ENCODE measurements around the gene SEMA4D.

Gene SEMA4D

DNA sequence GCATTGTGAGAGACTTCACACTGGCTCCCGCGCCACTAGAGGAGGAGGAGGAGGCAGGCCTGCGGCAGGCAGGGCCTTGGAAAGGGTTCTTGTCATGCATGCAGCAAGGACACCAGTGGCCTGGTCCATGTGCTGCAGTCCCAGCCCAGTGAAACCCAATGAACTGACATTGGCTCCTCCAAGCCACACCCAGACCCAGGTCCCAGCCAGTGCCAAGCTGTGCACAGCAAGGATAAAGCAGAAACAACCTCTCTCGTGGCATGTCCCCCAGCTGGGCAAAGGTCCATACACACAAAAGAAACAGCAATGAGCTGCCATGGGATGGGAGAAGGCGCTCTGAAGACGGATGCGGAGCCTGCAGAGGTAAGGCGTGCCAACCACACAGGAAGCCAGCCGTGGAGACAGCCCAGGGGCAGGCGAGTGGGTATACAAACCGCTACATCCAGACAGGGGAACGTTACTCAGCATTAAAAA is 89.2 kb downstream of the SEMA4D start:
- DNase-seq = peak; percentile 70

DNA sequence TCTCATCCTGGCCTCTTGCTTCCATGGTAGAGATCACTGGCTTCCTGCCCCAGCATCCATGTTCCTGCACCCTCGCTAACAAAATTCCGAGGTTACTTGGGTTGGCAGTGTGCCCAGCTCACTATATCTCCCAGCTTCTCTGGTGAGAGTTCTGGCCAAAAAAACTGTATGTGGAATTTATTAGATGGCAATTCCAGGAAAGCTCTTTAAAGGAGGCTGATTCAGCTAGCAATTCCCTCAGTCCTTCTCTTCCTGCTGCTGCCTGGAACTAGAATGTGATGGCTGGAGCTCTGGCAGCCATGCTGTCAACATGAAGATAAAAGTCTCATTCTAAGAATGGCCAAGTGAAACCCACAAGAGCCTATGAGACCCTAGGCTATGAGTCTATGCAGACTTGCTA is 90.8 kb downstream of the SEMA4D start:
- no peak for DNase-seq

DNA sequence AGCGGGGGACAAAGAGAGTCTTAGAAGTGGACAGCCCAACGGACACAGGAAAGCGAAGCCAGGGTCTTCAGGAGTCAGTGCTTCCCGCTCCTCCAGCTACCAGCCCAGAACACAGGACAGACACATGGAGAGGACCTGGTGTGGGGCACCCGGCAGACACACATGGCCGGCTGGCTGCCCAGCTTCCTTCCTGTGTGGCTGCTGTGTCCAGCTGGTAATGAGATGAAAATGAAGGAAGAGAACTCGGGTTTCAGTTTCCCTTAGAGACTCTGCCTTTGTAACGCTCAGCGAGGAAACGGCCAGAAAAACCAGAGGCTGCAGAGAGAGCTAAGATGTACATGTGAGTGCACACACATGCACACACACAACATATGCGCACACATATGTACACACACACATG is 92.1 kb downstream of the SEMA4D start:
- DNase-seq = peak; percentile 7

DNA sequence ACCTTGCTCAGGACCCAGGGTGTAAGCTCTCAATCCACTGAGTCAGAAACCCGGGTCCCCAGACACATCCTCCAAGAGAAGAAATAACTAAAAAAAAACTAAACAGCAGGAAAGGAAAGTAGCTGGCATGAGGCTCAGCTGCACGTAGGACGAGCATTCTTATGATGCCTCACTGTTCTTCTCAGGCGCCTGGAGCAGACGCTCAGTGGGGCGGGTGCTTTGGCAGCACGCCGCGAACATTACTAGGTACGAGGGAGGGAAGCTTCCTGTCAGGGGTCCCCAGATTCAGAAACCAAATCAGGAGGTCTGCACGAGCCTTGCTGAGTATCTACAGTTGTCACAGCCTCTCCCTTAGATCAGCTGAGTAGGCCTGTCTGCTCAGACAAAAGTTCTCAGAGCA is 93.8 kb downstream of the SEMA4D start:
- no peak for DNase-seq

DNA sequence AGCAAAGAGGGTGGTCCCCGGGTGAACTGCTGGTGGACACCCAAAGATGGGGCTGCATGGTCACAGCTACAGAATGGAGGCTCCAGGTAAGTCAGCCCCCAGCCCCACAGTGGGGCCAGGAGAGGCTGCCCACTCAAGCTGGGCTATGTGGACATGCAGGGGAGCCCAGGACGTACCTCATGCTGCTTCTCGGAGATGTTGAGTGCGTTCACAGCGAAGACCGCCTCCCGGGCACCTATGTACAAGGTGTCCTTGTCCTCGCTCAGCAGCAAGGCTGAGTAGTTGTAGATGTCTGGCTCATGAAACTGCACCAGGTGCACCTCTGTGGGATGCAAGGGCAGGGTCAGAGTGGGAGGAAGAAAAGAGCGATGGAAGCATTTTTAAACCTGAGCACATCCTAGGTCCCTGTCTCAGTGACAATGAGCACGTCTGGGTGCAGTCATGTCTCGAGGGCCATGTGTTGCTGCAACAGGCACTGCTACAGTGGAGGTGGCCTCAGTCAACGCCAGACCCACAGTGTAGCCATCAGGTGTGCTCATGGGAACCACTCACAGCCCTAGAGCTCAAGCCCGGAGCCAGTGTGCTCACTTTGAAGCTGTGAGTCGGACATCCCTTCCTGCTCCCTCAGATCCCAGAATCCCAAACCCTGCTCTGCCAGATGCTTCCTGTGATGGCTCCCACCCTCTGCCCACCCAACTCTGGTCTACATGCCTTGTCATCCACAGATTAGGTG is 95.1 kb downstream of the SEMA4D start:
- DNase-seq = no peak

DNA sequence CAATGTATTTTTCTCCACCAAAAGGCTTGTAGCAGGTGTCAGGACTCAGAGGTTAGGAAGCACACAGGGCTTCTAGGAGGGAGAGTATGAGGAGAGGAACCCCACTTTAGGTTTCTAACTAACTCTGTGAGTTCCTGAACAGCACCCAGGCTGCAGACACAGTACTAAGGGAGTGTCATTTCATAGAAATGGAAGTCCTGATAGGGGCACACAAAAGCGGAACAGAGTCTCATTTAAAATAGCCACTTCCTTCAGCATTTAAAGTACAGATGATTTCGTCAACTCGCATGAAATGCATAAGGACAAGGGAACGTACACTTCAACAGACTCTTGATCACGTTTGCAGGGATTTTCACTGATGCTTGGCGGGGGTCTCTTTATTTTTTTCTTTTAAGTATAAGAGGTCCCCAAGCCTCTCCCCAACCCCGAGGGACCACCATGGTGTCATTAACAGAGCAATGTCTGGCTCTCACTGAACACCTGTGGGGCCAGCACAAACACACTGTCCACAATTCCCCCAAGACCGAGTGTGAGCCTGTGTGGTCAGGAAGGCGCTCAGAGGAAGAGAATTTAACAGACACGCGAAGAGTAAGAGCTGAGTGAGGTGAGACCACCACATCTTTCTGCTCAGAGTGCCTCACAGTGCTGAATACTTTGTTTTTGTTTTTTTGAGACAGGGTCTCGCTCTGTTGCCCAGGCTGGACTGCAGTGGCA is 97.4 kb downstream of the SEMA4D start:
- DNase-seq = peak; percentile 87

DNA sequence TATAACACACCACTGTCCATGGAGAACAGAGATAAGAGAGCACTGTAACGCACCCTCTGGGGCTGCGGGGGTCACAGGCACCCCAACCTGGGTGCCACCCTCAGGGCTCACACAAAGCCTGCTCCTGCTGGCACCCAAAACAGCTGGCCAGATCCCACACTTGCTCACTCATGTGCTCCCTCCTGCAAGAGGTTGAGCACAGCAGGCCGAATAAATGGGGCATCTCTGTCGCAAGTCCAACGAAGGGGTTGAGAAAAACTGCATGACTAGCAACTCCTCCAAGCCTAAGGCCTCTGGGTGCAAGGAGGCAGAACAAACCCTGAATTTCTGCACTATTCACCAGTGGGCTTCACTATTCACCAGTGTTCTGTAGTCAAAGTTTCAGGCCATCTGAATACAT is 99.3 kb downstream of the SEMA4D start:
- DNase-seq = no peak

DNA sequence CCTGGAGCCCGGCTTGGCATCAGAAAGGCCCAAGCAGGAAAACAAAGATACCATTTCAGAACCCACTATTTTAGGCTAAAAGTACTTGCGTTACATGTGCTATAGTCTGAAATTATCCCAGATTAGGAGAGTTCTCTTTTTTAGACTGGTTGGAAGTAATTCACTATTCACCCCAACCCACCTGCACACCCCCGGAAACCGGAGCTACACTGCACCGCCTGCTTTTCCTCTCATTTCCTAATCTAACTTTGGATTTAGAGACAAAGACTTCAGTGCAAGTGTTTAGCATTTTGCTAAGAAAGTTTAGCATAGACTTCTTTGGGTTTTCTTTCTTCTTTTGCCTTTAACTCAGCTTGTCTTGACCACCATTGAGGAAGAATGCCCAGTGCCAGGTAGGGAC is 100.4 kb downstream of the SEMA4D start:
- no peak for DNase-seq

DNA sequence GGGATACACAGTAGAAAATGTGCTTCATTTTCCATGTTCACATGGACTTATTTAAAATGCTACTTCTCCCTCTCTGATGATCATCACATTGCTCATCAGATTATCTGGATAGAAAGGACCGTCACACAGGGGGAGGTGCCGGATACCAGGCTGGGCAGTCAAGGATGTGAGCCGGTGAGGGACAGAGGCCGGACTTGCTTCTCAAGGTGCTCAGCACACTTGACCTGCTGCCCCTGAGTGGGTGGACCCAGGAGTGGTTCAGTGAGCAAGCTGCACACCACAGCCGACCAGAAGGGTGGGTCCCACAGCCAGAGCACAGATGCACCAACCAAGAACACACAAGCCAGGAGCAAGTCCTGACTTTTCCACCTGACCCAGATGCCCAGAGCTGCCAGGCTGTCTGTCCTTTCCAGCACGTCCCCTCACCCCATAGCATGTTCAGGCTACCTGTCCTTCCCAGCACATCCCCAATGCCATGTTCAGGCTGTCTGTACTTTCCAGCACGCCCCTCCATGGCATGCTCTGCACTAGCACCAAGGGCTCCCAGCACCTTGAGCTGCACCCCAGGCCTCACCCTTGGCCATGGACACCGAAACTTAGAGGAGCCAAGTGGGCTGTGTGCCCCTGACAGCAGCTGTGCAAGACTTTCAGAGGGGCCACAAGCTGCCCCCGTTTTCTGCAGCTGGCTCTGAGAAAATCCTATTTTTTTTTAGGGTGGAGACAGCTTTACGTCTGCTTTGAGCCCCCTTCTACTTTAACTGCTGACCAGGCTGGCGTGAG is 101.8 kb downstream of the SEMA4D start:
- no peak for DNase-seq

DNA sequence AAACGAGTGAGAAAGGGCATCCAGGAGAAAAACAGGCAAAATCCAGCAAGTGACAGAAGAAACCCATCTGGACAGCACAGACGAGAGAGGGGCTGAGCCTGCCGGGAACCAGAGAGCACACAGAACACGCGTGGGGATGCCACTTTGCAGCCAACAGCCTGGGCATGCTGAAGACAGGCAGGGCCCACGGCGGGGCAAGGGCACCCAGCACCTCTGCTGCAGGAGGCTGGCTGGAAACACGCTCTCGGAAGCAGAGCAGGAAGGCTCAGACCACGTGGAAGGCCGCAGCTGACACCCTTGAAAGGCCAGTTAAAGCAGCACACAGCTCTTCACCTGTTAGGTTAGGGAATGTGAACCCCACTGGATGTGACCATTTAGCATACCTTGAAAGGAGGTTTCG is 103.5 kb downstream of the SEMA4D start:
- no peak for DNase-seq

DNA sequence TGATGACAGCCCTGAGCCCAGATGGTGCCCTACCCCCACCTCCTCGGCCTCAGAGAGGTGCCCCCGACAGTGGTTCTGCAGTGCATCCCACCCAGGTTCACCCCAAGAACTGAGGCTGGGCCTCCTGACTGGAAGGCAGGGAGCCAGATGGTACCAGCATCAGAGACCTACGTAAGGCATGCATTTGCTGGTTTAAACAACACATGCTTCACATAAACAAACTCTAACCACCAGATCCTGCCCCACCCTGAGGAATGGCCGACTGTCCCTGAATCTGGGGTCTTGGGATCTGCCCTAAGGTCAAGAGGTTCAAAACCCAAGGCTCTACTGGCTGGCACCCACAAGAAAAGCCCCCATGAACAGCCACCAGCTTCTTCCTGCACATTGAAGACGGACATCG is 106.3 kb downstream of the SEMA4D start:
- no peak for DNase-seq

DNA sequence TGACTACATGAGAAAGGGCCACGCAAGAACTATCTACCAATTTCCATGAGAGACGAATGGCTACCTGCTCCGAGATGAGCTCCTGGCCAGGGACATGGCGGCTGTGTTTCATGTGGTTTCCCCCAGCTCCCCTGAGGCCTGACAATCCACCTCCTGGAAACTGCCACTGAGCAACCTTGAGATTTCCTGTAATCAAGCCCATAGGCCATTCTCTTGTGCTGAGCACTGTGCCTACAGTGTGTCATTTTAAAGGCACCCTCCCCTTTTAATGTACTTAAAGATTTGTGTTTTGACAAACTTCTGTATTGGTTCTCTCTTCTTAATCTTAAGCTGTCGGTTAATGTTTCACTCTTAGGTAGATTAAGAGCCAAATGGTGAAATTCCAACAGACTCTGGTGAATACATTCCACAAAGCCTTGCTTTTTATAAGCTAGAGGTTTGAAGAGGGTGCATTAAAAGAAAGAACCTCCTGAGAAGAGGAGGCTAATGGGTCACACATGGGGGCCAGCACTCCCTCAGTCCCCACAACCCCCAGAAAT is 107.3 kb downstream of the SEMA4D start:
- DNase-seq = no peak

DNA sequence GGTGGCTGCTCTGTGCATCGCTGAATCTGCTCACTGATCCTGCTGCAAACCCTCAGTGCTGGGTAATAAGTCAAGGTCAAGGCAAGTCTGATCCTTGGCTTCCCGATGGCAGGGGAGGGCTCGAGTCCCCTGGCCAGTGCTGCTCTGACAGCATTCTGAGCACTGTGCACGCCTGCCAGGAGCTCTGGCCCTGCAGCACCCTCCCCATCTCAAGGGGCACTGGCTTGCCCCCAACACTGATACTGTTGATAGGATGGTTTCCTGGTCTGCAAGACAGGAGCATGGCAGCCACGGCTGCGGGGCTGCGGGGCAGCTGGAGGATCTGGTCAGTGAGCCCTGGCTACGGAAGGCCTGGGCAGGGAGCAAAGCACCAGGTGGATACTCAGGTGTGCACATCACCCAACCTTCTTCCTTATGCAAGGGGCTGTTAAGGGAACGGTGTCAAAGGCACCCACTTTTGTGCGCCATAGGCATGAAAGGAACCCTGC is 107.8 kb downstream of the SEMA4D start:
- no peak for DNase-seq

DNA sequence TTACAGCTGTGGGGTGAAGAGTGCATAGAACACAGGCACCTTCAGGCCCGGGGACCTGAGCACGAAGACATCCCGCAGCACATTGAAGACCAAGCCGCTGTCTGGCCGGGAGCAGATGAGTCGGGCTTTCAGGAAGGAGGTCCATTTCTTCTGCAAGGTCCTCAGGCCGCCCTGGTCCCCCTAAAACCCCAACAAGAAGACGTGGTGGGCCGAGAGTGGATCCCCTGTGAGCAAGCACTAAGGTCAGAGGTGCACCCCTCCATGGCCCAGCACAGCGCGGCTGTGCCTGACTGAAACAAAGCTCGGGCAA is 109.1 kb downstream of the SEMA4D start:
- no peak for DNase-seq

DNA sequence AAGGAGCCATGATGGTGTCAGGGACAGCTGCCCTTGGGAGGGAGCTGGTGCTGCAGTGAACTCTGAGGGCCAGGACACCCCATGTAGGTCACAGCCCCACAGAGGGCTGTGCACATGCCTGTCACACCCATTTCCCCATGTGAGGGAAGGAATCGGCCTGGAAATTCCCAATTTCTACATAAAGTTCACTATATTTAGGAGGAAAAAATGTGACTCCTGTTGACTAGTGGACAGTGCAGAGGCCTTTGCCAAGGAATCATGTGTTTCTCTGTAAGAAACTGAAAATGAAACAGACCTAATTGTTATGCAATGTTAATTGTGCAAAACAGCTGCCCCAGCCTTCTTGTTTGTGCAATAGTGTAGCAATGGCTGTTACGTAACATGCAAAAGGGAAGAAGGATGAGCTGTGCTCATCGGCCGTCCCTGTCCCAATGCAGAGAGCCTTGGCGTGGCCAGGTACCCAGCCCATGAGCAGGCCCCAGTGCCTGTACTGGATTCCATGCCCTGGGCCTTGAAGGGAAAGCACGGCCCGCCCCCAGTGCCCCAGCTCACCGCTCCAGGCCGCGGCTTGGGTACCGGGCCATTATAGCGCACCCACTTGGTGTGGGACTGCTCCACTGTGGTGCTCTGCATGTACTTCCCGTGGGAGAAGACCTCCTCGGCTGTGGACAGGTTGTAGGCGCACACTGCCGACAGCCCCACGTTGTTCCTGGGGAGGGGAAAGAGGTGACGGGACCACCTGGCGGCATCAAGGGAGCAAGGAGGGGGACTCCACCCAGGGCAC is 109.6 kb downstream of the SEMA4D start:
- DNase-seq = peak; percentile 90

DNA sequence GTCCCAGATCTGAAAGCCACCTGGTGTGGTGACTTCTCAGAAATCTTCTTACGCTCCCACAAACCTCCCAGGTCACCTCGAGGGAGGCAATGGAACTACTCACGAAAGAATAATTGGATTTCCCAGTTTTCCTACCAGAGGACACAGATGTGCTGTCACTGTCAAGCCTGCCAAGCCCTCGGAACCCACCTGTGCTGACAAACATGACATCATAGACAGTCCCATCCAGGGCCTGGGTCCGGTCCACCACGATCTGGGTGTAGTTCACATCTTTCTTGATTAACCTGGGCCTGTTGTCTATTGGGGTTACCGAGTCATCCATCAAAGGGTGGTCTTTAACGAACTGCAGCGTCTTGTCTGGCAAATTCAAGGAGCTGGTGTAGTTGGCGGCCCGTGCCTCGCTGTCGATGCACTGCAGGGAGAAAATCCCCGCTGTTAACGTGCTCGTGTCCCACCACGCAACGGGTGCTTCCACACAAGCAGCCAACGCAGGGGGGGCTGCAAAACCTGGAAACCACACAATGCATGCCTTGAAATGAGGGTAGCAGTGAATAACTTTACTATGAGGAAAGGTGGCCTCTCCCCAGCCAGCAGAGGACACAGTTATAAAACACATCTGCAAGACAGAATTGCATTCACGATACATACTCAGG is 110.6 kb downstream of the SEMA4D start:
- no peak for DNase-seq

DNA sequence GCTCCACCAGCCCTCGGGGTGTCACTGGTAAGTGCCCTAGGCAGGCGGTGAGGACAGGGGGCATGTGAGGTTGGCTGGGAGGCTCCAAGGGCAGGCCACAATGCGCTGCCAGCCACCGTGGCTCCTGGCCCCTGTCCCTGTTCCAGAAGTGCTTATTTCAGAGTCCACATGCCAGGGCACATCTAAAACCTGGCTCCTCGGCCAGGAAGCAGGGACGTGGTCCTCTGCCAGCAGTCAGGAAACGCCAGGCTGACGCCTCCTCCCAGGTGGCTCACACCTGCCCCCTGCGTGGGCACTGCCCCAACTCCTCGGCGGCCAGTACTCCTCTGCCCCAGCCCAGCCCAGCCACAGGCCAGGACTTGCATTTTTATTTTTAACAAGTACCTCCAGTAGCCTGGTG is 111.1 kb downstream of the SEMA4D start:
- DNase-seq = no peak

DNA sequence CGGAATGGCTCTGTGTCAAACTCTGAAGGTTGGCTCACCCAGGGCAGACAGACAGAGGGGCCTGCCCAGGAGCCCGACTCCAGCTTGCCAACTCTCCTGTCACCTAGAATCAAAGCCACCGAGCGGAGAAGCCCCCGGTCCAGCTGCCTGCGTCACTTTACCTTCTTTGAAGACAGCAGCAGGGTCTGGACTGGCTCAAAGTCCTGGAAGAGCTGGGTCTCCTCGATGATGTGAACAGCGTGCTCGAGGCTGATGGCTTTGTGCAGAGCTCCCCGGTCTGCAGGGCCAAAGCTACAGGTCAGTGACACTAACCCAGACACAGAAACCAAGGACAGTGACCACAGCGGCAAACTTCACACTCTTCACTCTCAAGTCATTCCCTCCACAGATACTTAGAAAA is 111.7 kb downstream of the SEMA4D start:
- DNase-seq = no peak

DNA sequence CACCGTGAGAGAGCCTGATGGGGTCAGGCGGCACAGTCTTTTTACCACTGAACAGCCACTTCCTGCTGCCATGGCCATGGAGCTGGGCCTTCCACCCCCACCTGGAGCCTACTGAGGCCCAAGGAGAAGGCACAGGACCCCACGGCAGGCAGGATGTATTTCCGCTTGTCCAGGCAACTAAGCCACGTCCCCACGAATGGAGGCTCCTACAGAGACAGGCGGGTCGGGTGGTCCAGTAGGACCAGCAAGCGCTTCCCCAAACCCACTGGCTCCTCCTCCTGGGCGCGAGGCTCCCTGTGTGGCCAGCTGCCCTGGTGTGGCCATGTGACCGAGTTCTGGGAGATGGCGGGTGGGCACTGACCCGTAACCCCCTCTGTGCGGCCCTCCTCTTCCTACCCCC is 113.1 kb downstream of the SEMA4D start:
- DNase-seq = no peak

DNA sequence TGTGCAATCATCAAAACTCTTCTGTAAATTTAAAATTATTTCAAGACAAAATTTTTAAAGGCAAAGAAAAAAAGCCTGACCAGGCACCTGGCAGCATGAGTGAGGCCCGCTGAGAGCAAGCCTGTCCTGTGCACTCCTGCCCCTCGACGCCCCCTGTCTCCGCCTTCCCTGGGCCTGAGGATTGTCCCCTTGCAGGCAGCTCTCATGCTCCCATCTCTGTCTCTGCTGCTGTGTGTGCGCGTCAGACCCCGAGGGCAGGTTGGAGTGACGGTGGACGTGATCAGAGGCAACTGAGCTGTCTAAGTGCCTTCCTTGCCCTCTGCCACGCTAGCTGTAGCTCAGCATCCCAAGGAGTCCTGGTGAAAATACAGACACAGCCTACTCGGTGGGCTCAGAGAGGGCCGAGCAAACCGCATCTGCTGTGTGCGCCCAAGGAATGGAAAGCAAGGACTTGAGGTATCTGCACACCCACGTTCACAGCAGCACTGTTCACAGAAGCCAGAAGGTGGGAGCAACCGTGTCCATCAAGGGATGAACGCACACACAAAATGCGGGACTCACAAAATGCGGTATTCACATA is 114.1 kb downstream of the SEMA4D start:
- no peak for DNase-seq

DNA sequence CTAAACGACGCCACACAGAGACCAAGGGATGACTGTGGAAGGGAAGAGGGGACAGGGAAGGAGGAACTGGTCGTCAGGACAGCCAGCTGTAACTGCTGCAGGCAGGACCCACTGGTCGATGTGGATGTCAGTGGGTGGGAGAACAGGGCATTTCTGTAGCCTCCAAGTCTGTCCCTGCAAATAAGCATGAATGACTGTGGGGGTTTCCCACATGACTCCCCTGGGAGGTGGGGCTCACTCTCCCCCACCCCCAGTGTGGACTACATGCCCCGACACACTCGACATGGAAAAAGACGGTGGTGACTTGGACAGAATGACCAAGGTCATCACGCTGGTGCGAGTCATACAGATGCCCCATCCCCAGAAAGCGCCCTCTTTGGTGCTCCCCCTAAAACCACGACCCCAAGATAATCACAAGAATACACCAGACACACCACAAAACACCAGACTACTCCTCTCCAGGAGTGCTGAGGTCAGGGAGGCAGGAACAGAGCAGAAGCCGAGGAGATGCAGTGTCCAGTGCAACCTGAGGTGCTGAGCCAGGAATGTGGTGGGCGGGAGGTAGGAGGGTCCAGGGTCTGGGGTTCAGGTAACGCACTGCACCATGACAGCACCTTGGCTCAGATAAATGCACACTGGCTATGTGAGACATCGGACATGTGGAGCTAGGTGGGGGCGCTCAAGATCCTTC is 114.7 kb downstream of the SEMA4D start:
- no peak for DNase-seq

Measured in GF-D8 (cell line).